Measurements from ENCODE around the gene OFD1.
"Not testable (repeated sequence)": the region's sequence is repeated elsewhere in the genome, so short reads cannot be mapped to it uniquely, and the experiment has no call there.

- not testable (repeated sequence) for TF ChIP-seq CTCF (IDR thresholded peaks at IDR 0.05; ENCODE audit: low read depth, low read length, poor library complexity, severe bottlenecking); EZH2phosphoT487 (IDR thresholded peaks at IDR 0.05; ENCODE audit: borderline replicate concordance, low read length)
Measured at GRCh38 chrX:13730523-13730922, 4.0 kb upstream of the OFD1 start.
